Astrocyte of the spinal cord (primary cell): ENCODE measurements around the gene TRPM2.

ENCODE experiments used
- DNase-seq: peaks from one replicate; pipeline ENCODE4 v3.0.0; 2011; ENCODE audit warnings: low read depth, low spot score
- H3K4me3 ChIP-seq: 2 replicates; pipeline ENCODE4 v1.5.1; 2011; ENCODE audit warnings: low read depth, mild to moderate bottlenecking, low read length, moderate library complexity
- CTCF ChIP-seq: IDR thresholded peaks from 2 replicates; pipeline ENCODE4 v1.5.1; 2012; ENCODE audit warnings: low read depth, mild to moderate bottlenecking, low read length, inconsistent platforms
- in situ Hi-C: cut with HindIII; loops from 2 replicates; pipeline ENCODE4 v1.10.0; 2017; ENCODE audit warnings: low sequenced_read_pairs

TRPM2 gene

GRCh38 chr21:44489962-44490361 is 136.5 kb downstream of the TRPM2 start:
- no peak for DNase-seq
- TF ChIP-seq CTCF: no peak
- in situ Hi-C loops: no loop called here
- H3K4me3 ChIP-seq: no peak overlapping the region

- in situ Hi-C loops: no loop called here
- no peak for DNase-seq
- TF ChIP-seq CTCF: no peak
- H3K4me3 ChIP-seq: no peak overlapping the region
Measured at GRCh38 chr21:44490405-44490804, 137.0 kb downstream of the TRPM2 start.

- in situ Hi-C loops: no loop called here
- DNase-seq: no peak
- no peak overlapping the region for H3K4me3 ChIP-seq
- TF ChIP-seq CTCF: no peak
Measured at GRCh38 chr21:44490816-44491215, 137.4 kb downstream of the TRPM2 start.
